Sigmoid colon (tissue), 7 donors: Measurements from ENCODE around the gene YBX1. TPM values are rescaled to one million over a fixed set of nuclear protein-coding genes. Genes with fewer than 3 reads are reported as not detected.

Source experiments
- DNase-seq: peaks from one replicate; pipeline ENCODE4 v3.0.0-alpha.2; 2019
- H3K27ac ChIP-seq, 4 donors: fragments of 200-600 bp; sonication (generic); one replicate each; pipeline ENCODE4 v1.5.1; 2016 to 2019; ENCODE audit warnings: mild to moderate bottlenecking in 1 of 4
- H3K27me3 ChIP-seq, 3 donors: fragments of 200-600 bp; sonication (generic); one replicate each; pipeline ENCODE4 v1.5.1; 2019; ENCODE audit warnings: mild to moderate bottlenecking in 1 of 3
- H3K36me3 ChIP-seq, 4 donors: fragments of 200-600 bp; sonication (generic); one replicate each; pipeline ENCODE4 v1.5.1; 2016 to 2019
- H3K4me1 ChIP-seq, 4 donors: fragments of 200-600 bp; sonication (generic); one replicate each; pipeline ENCODE4 v1.5.1; 2017 to 2019
- H3K4me3 ChIP-seq, 4 donors: fragments of 200-600 bp; sonication (generic); one replicate each; pipeline ENCODE4 v1.5.1; 2017 to 2019; ENCODE audit warnings: mild to moderate bottlenecking in 2 of 4, moderate library complexity in 1 of 4
- H3K9me3 ChIP-seq, 4 donors: fragments of 200-600 bp in 3 of 4; sonication (generic) in 3 of 4; one replicate each; pipeline versions ENCODE4 v1.5.1 to v1.6.1; 2013 to 2019
- CTCF ChIP-seq, 4 experiments: fragments of 450-650 bp in 3 of 4; fragments of 200-600 bp in 1 of 4; IDR thresholded peaks; one replicate each; pipeline ENCODE4 v1.5.1; 2016 to 2019; ENCODE audit warnings: antibody characterized with exemption in 4 of 4, mild to moderate bottlenecking in 3 of 4, moderate library complexity in 2 of 4
- EP300 ChIP-seq, 4 donors: sonication (generic); formaldehyde crosslinking; IDR thresholded peaks; one replicate each; pipeline ENCODE4 v1.6.1; 2017; ENCODE audit warnings: antibody characterized with exemption in 4 of 4
- POLR2A ChIP-seq, 2 donors: fragments of 450-650 bp; IDR thresholded peaks; one replicate each; pipeline ENCODE4 v1.6.1; 2016; ENCODE audit warnings: antibody characterized with exemption in 2 of 2, mild to moderate bottlenecking in 2 of 2, moderate library complexity in 2 of 2
- POLR2AphosphoS5 ChIP-seq, 4 donors: sonication (generic); formaldehyde crosslinking; IDR thresholded peaks; one replicate each; pipeline ENCODE4 v1.6.1; 2017; ENCODE audit warnings: antibody characterized with exemption in 4 of 4
- WGBS, 2 donors: extraction: QIAGEN DNeasy Blood & Tissue Kit; methylation state at CpG; one replicate each; pipeline ENCODE4 v1.1.7; 2013; 5-methylcytosine and 5-hydroxymethylcytosine counted together
- intact Hi-C: fragments of 100-400 bp; cut with DNase I; formaldehyde crosslinking; loops from one replicate; pipeline ENCODE4 v1.15.1; 2023
- polyA plus RNA-seq, 3 donors: library from polyadenylated mRNA; stranded (reverse); fragments of 200-250 nt; gene quantifications; one replicate each; pipeline ENCODE4 v1.2.3, GENCODE V29; 2013
- total RNA-seq, 4 donors: library from RNA; depleted of rRNA; stranded (reverse); fragments of >200 nt; gene quantifications; one replicate each; pipeline ENCODE4 v1.1.0, GENCODE V29; 2016
- donor health status: healthy with polysubstance abuse.
- donor health status: Bipolar disorder and iron deficiency.
- donor health status: healthy.

The YBX1 gene
- total and polyA plus RNA-seq, 7 donors = 685 to 897 (median 763) TPM

GRCh38 chr1:42690477-42691156, 8.4 kb downstream of the YBX1 start:
- peaks cover 0 to 83% (median 70%) of the 10 kb centered on the region in 4 donors for H3K4me1 ChIP-seq

GRCh38 chr1:42691157-42691498, 8.9 kb downstream of the YBX1 start:
- Histone ChIP-seq H3K9me3 (no peaks in the 10 kb centered on the region), H3K4me3 (no peak overlapping the region), H3K27ac (no peak overlapping the region), H3K4me1 (peaks cover 0 to 78% (median 65%) of the 10 kb centered on the region in 4 donors), H3K27me3 (no peaks in the 10 kb centered on the region), H3K36me3 (peaks cover 0 to 18% (median 0%) of the 10 kb centered on the region in 4 donors)
- TF ChIP-seq POLR2AphosphoS5 (IDR thresholded peaks at IDR 0.05) (no peak), EP300 (IDR thresholded peaks at IDR 0.05) (no peak), CTCF (IDR thresholded peaks at IDR 0.05) (no peak), POLR2A (IDR thresholded peaks at IDR 0.05) (no peak)
- intact Hi-C loops = no loop called here
- WGBS, 2 donors = 25 to 64% methylated on average over 4 of the region's 4 CpGs
- no peak for DNase-seq

More at GRCh38 chr1:42690477-42691156, 8.4 kb downstream of the YBX1 start:
- H3K27ac ChIP-seq = no peak overlapping the region
- 35 to 76% methylated on average over 1 of the region's 1 CpG for WGBS, 2 donors
- no peak overlapping the region for H3K4me3 ChIP-seq
- no peaks in the 10 kb centered on the region for H3K27me3 ChIP-seq
- intact Hi-C loops = no loop called here
- peaks cover 0 to 13% (median 0%) of the 10 kb centered on the region in 4 donors for H3K36me3 ChIP-seq
- H3K9me3 ChIP-seq = no peaks in the 10 kb centered on the region
- DNase-seq = no peak
- no peak for TF ChIP-seq EP300 (IDR thresholded peaks at IDR 0.05)
- no peak for TF ChIP-seq CTCF (IDR thresholded peaks at IDR 0.05)
- no peak for TF ChIP-seq POLR2A (IDR thresholded peaks at IDR 0.05)
- no peak for TF ChIP-seq POLR2AphosphoS5 (IDR thresholded peaks at IDR 0.05)

GRCh38 chr1:42692461-42692860, 10.2 kb downstream of the YBX1 start:
- intact Hi-C loops = no loop called here
- TF ChIP-seq CTCF (IDR thresholded peaks at IDR 0.05) (no peak), POLR2AphosphoS5 (IDR thresholded peaks at IDR 0.05) (no peak), POLR2A (IDR thresholded peaks at IDR 0.05) (no peak), EP300 (IDR thresholded peaks at IDR 0.05) (no peak)
- DNase-seq = no peak
- Histone ChIP-seq H3K27ac (no peak overlapping the region), H3K36me3 (peaks cover 2 to 31% (median 7%) of the 10 kb centered on the region in 4 donors), H3K9me3 (no peaks in the 10 kb centered on the region), H3K4me3 (no peak overlapping the region), H3K27me3 (no peaks in the 10 kb centered on the region), H3K4me1 (peaks cover 0 to 64% (median 56%) of the 10 kb centered on the region in 4 donors)
- WGBS, 2 donors = 16 to 58% methylated on average over 5 of the region's 5 CpGs

- Histone ChIP-seq H3K36me3 (peaks cover 6 to 36% (median 11%) of the 10 kb centered on the region in 4 donors), H3K27ac (no peak overlapping the region), H3K9me3 (no peaks in the 10 kb centered on the region), H3K4me3 (no peak overlapping the region), H3K4me1 (peaks cover 0 to 60% (median 51%) of the 10 kb centered on the region in 4 donors), H3K27me3 (no peaks in the 10 kb centered on the region)
- intact Hi-C loops = no loop called here
- DNase-seq = no peak
- 21 to 70% methylated on average over 2 of the region's 2 CpGs for WGBS, 2 donors
- TF ChIP-seq CTCF (IDR thresholded peaks at IDR 0.05) (no peak), POLR2AphosphoS5 (IDR thresholded peaks at IDR 0.05) (no peak), EP300 (IDR thresholded peaks at IDR 0.05) (no peak), POLR2A (IDR thresholded peaks at IDR 0.05) (no peak)
Measured at GRCh38 chr1:42692911-42693310, 10.7 kb downstream of the YBX1 start.
